Muscle of leg (tissue), 11 donors: ENCODE data around the gene ZNF865. TPM values are rescaled to one million over a fixed set of nuclear protein-coding genes. Genes with fewer than 3 reads are reported as not detected.

Experiments used
- DNase-seq: peaks from one replicate; pipeline ENCODE4 v3.0.0; 2013
- H3K27ac ChIP-seq: one replicate; pipeline ENCODE4 v1.5.1; 2013; ENCODE audit warnings: mild to moderate bottlenecking, low read length, control low read depth
- H3K27me3 ChIP-seq: one replicate; pipeline ENCODE4 v1.6.1; 2013; ENCODE audit warnings: low read length; ENCODE audit not compliant: control insufficient read depth, insufficient read depth
- H3K36me3 ChIP-seq: one replicate; pipeline ENCODE4 v1.6.1; 2013; ENCODE audit warnings: low read length; ENCODE audit not compliant: control insufficient read depth, insufficient read depth
- H3K4me1 ChIP-seq: one replicate; pipeline ENCODE4 v1.6.1; 2013; ENCODE audit warnings: low read length; ENCODE audit not compliant: control insufficient read depth, insufficient read depth
- H3K4me3 ChIP-seq: one replicate; pipeline ENCODE4 v1.5.1; 2013; ENCODE audit warnings: low read length, control low read depth
- H3K9me3 ChIP-seq: replicated peaks from 2 replicates; pipeline ENCODE4 v1.6.1; 2013; ENCODE audit warnings: low read depth, low read length; ENCODE audit not compliant: control insufficient read depth
- WGBS: methylation state at CpG from one replicate; pipeline ENCODE4 v1.1.5; 2013; ENCODE audit warnings: missing lambda C conversion rate; ENCODE audit not compliant: insufficient coverage; 5-methylcytosine and 5-hydroxymethylcytosine counted together
- polyA plus RNA-seq, 8 donors: library from polyadenylated mRNA; unstranded; fragments of 120-200 nt; gene quantifications; one replicate each; pipeline versions ENCODE4 v1.2.1 to v1.2.3, GENCODE V29; 2013; ENCODE audit warnings: inconsistent platforms in 1 of 8, low replicate concordance in 1 of 8; ENCODE audit not compliant: insufficient read length in 8 of 8, insufficient read depth in 1 of 8
- total RNA-seq: library from RNA; stranded (reverse); fragments of 120-200 nt; gene quantifications from one replicate; pipeline ENCODE4 v1.2.4, GENCODE V29; 2013

Gene ZNF865
- total and polyA plus RNA-seq, 9 donors, result 1.2 to 9.9 (median 7.8) TPM

DNA sequence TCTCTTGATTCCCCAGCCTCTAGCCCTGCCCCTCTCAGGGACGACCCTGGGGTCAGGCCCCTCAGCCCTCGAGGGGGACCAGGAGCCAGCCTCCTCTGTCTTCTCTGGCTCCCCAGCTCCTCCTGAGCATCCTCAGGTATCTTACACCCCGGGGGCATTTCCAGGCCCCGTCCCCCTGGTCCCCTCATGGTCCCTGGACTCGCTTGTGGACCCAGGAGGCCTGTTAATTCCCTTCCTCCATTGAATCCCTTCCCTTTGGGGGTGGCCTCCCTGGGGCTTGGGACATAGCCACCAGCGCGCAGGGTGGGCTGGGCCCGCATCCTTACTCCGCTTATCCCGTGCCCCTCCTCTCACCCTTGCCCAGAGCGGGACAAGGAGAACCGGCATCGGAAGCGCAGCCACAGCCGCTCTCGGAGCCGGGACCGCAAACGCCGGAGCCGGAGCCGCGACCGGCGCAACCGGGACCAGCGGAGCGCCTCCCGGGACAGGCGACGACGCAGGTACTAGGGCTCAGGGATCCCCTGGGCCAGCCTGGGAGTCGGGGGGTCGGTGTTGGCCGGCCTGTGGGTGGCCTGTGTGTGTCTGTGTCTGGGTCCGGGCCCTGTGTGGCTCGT is 53.5 kb downstream of the ZNF865 start:
- peaks cover 25% of the 10 kb centered on the region for H3K4me1 ChIP-seq
- H3K4me3 ChIP-seq, result no peak overlapping the region
- no peak for DNase-seq
- no peaks in the 10 kb centered on the region for H3K27me3 ChIP-seq
- 86% methylated on average over 37 of the region's 37 CpGs for WGBS
- H3K27ac ChIP-seq, result no peak overlapping the region
- H3K9me3 ChIP-seq, result no peaks in the 10 kb centered on the region
- H3K36me3 ChIP-seq, result peaks cover 61% of the 10 kb centered on the region

DNA sequence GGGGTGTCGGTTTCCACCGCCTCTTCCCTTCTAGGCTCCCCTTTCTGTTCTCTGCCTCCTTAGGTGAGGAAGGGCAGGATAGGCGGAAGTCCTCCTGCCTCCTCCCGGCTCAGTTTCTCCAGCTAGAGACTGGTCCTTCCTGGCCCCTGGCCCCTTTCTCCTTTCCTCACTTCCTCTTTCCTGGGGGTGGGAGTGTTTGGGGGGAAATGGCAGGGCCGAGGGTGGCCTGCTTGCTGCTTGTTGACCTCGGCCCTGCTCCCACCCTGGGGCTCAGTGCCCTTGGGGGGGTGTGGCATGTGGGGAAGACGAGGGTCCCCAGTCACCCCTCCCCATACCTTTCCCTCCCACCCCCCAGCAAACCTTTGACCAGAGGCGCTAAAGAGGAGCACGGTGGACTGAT is 54.4 kb downstream of the ZNF865 start:
- no peak overlapping the region for H3K4me3 ChIP-seq
- WGBS, result 86% methylated on average over 3 of the region's 9 CpGs
- peaks cover 25% of the 10 kb centered on the region for H3K4me1 ChIP-seq
- no peak for DNase-seq
- no peaks in the 10 kb centered on the region for H3K27me3 ChIP-seq
- no peaks in the 10 kb centered on the region for H3K9me3 ChIP-seq
- H3K36me3 ChIP-seq, result peaks cover 70% of the 10 kb centered on the region
- no peak overlapping the region for H3K27ac ChIP-seq

DNA sequence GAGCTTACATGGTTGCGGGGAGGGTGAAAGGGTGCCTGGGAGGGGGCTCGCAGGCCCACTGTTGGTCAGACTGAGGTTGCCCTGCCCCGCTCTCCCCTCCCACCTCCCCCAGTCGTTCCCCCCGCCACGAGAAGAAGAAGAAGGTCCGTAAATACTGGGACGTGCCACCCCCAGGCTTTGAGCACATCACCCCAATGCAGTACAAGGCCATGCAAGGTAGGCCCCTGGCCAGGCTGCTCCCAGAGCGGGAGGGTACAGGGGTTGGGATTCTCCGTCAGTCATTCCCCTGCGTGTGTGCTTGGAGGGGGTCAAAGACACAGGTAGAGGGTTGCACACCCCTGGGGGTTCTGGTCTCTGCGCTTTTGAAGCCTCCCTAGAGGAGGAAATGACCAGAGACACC is 55.0 kb downstream of the ZNF865 start:
- H3K27ac ChIP-seq, result no peak overlapping the region

DNA sequence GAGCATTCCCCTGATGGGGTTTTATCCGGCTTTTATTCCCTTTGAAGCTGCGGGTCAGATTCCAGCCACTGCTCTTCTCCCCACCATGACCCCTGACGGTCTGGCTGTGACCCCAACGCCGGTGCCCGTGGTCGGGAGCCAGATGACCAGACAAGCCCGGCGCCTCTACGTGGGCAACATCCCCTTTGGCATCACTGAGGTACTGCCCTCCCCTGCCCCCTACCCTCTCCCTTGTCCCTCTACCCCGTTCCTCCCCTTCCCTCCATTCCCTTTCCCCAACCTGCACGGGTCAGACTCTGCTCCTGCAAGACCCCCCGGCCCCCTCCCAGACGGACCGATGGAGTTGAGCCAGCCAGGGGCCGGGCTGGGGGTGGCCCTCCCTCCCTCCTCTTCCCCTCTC is 55.5 kb downstream of the ZNF865 start:
- no peak for DNase-seq
- no peaks in the 10 kb centered on the region for H3K9me3 ChIP-seq
- no peaks in the 10 kb centered on the region for H3K27me3 ChIP-seq
- H3K4me3 ChIP-seq, result no peak overlapping the region
- 70% methylated on average over 15 of the region's 16 CpGs for WGBS
- peaks cover 76% of the 10 kb centered on the region for H3K36me3 ChIP-seq
- H3K27ac ChIP-seq, result no peak overlapping the region
- peaks cover 22% of the 10 kb centered on the region for H3K4me1 ChIP-seq

More for the DNA sequence above, 55.0 kb downstream of the ZNF865 start:
- H3K4me3 ChIP-seq, result no peak overlapping the region
- peaks cover 25% of the 10 kb centered on the region for H3K4me1 ChIP-seq
- H3K9me3 ChIP-seq, result no peaks in the 10 kb centered on the region
- DNase-seq, result no peak
- WGBS, result 87% methylated on average over 6 of the region's 12 CpGs
- no peaks in the 10 kb centered on the region for H3K27me3 ChIP-seq
- H3K36me3 ChIP-seq, result peaks cover 73% of the 10 kb centered on the region

DNA sequence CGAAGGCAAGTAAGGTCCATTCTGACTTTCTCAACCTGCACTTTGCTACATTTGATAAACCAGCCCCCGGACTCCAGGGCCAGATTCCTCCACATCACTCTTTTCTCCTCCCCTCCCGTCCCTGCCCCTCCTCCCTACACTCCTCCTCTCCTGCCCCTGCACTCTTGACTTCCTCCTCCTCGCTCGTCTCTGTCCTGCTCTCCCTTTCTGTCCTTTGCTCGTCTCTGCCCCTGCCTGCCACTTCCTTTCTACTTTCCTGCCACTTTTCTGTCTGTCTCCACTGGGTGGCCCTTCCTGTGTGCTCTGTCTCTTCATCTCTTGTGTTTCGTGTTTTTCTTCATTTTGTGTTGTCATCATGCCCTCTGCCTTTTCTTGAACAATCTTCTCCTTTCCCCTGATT is 56.4 kb downstream of the ZNF865 start:
- 62% methylated on average over 7 of the region's 7 CpGs for WGBS
- H3K27me3 ChIP-seq, result no peaks in the 10 kb centered on the region

DNA sequence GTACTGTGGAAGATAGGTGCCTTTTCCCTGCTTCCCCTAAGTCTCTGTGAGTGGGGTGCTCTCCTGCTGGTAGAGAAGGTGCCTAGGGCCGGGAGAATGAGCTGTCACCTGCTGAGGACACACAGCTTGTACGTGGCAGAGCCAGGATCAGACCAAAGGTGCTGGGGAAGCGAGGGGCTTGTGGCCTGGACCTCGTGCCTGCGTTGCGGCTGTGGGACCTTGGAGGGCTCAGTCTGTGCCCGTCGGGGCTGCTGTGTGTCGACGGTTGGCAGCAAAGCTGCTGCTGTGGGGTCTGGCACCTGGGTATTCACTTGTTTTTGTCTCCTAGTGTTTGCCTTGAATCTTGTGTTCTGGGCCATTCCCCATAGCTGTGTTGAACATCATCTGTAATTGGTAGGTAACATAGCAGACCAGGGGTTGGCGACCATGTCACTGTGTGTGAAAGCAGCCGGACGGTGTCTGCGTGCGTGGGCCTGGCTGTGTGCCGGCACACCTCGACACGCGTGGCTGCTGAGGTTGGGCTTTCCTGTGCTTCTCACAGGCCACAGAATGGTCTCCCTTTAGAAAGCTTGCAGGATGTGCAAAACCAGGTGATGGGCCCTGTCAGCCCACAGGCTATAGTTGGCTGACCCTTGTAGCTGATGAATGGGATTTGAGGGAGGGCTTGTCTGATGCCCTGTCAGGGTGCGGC is 58.5 kb downstream of the ZNF865 start:
- Histone ChIP-seq H3K27me3 (no peaks in the 10 kb centered on the region), H3K4me1 (no peaks in the 10 kb centered on the region), H3K27ac (no peak overlapping the region), H3K4me3 (no peak overlapping the region), H3K9me3 (no peaks in the 10 kb centered on the region), H3K36me3 (peaks cover 89% of the 10 kb centered on the region)
- 87% methylated on average over 20 of the region's 20 CpGs for WGBS
- no peak for DNase-seq

More for the DNA sequence above, 56.4 kb downstream of the ZNF865 start:
- Histone ChIP-seq H3K9me3 (no peaks in the 10 kb centered on the region), H3K4me3 (no peak overlapping the region), H3K4me1 (peaks cover 14% of the 10 kb centered on the region), H3K27ac (no peak overlapping the region), H3K36me3 (peaks cover 79% of the 10 kb centered on the region)
- DNase-seq, result no peak

DNA sequence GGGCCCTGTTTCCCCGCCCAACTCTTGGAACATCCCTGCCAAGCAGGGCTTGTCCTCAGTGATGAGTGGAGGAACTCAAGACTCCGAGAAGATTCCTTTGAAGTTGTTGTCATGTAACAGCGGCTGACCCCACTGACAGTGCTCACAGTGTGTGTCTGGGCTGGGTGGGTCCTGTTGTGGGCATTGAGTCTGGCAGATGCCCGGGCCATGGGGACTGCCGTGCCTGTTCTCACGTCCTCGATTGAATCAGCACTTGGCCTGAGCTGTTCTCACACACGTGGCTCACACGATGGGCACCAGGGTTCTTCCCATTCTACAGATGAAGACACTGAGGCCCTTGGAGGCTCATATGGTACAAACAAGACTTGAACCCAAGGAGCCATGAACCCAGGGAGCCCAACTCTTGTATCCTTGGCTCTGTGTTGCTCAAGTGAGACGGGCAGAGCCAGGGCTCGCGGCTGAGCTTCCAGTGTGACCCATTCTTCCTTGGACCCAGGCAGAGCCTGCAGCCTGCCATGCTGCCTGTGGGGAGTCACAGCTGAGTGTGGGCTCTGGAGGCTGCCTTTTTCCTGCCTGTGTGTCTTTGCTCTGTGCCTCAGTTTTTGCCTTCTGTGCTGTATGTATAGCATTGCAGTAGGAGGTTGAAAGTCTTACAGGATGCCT is 61.0 kb downstream of the ZNF865 start:
- no peak for DNase-seq
- H3K36me3 ChIP-seq, result peaks cover 85% of the 10 kb centered on the region
- H3K9me3 ChIP-seq, result no peaks in the 10 kb centered on the region
- WGBS, result 84% methylated on average over 11 of the region's 12 CpGs
- no peak overlapping the region for H3K4me3 ChIP-seq
- peaks cover 4% of the 10 kb centered on the region for H3K4me1 ChIP-seq
- no peaks in the 10 kb centered on the region for H3K27me3 ChIP-seq
- H3K27ac ChIP-seq, result no peak overlapping the region

Other genes with a start within 250 kb of the ZNF865 start
- not detected for gene GARIN5B, start 242.4 kb upstream of the ZNF865 start, total RNA-seq
- not detected for gene GARIN5B, start 242.4 kb upstream of the ZNF865 start, polyA plus RNA-seq
- gene IL11, start 235.2 kb upstream of the ZNF865 start, total RNA-seq, result 0.31 TPM
- under 1 TPM; 0.12 to 0.61 (median 0.40) TPM for gene IL11, start 235.2 kb upstream of the ZNF865 start, polyA plus RNA-seq
- gene TMEM190, start 228.8 kb upstream of the ZNF865 start, total RNA-seq, result not detected
- gene TMEM190, start 228.8 kb upstream of the ZNF865 start, polyA plus RNA-seq, result under 1 TPM in 1 of 8 donors, not detected in 7; 0.50 TPM
- 0.18 TPM for gene TMEM238, start 221.4 kb upstream of the ZNF865 start, total RNA-seq
- gene TMEM238, start 221.4 kb upstream of the ZNF865 start, polyA plus RNA-seq, result under 1 TPM; 0.14 to 0.49 (median 0.27) TPM
- gene RPL28, start 219.7 kb upstream of the ZNF865 start, total RNA-seq, result 463 TPM
- 1,000 to 10,000 TPM; 1,674 to 2,410 (median 1,842) TPM for gene RPL28, start 219.7 kb upstream of the ZNF865 start, polyA plus RNA-seq
- 31.4 TPM for gene UBE2S, start 197.9 kb upstream of the ZNF865 start, total RNA-seq
- 10 to 100 TPM; 40.8 to 70.1 (median 60.1) TPM for gene UBE2S, start 197.9 kb upstream of the ZNF865 start, polyA plus RNA-seq
- under 0.01 TPM for gene SHISA7, start 162.3 kb upstream of the ZNF865 start, total RNA-seq
- gene SHISA7, start 162.3 kb upstream of the ZNF865 start, polyA plus RNA-seq, result under 1 TPM; 0.08 to 0.32 (median 0.17) TPM
- 35.8 TPM for gene ISOC2, start 144.0 kb upstream of the ZNF865 start, total RNA-seq
- 10 to 100 TPM; 31.8 to 39.1 (median 35.1) TPM for gene ISOC2, start 144.0 kb upstream of the ZNF865 start, polyA plus RNA-seq
- gene C19orf85, start 140.9 kb upstream of the ZNF865 start, total RNA-seq, result not detected
- not detected for gene C19orf85, start 140.9 kb upstream of the ZNF865 start, polyA plus RNA-seq
- gene ZNF628, start 129.0 kb upstream of the ZNF865 start, total RNA-seq, result 1.6 TPM
- gene ZNF628, start 129.0 kb upstream of the ZNF865 start, polyA plus RNA-seq, result 1 to 10 TPM; 2.8 to 5.1 (median 3.8) TPM
- 30.0 TPM for gene NAT14, start 120.5 kb upstream of the ZNF865 start, total RNA-seq
- 10 to 100 TPM; 23.5 to 44.1 (median 29.5) TPM for gene NAT14, start 120.5 kb upstream of the ZNF865 start, polyA plus RNA-seq
- gene SSC5D, start 117.2 kb upstream of the ZNF865 start, total RNA-seq, result 20.0 TPM
- gene SSC5D, start 117.2 kb upstream of the ZNF865 start, polyA plus RNA-seq, result 10 to 100 TPM in 6 of 8 donors, 1 to 10 TPM in 2; 7.9 to 54.8 (median 24.7) TPM
- 0.89 TPM for gene SBK2, start 68.5 kb upstream of the ZNF865 start, total RNA-seq
- gene SBK2, start 68.5 kb upstream of the ZNF865 start, polyA plus RNA-seq, result 1 to 10 TPM; 3.0 to 9.7 (median 3.7) TPM
- gene SBK3, start 60.1 kb upstream of the ZNF865 start, total RNA-seq, result 0.13 TPM
- under 1 TPM in 5 of 8 donors, not detected in 3; 0.10 to 0.29 (median 0.15) TPM for gene SBK3, start 60.1 kb upstream of the ZNF865 start, polyA plus RNA-seq
- gene ZNF579, start 24.8 kb upstream of the ZNF865 start, total RNA-seq, result 4.7 TPM
- 10 to 100 TPM; 11.0 to 18.5 (median 14.1) TPM for gene ZNF579, start 24.8 kb upstream of the ZNF865 start, polyA plus RNA-seq
- 3.7 TPM for gene FIZ1, start 6.1 kb upstream of the ZNF865 start, total RNA-seq
- 10 to 100 TPM; 10.7 to 15.1 (median 12.7) TPM for gene FIZ1, start 6.1 kb upstream of the ZNF865 start, polyA plus RNA-seq
- 9.3 TPM for gene ZNF524, start 5.4 kb upstream of the ZNF865 start, total RNA-seq
- 10 to 100 TPM in 1 of 8 donors, 1 to 10 TPM in 7; 7.0 to 11.6 (median 9.0) TPM for gene ZNF524, start 5.4 kb upstream of the ZNF865 start, polyA plus RNA-seq
- gene ZNF784, start 18.9 kb downstream of the ZNF865 start, total RNA-seq, result 5.3 TPM
- 1 to 10 TPM; 6.6 to 9.8 (median 8.7) TPM for gene ZNF784, start 18.9 kb downstream of the ZNF865 start, polyA plus RNA-seq
- 5.6 TPM for gene ZNF580, start 35.4 kb downstream of the ZNF865 start, total RNA-seq
- gene ZNF580, start 35.4 kb downstream of the ZNF865 start, polyA plus RNA-seq, result 10 to 100 TPM; 20.9 to 28.5 (median 23.6) TPM
- 15.1 TPM for gene ZNF581, start 38.0 kb downstream of the ZNF865 start, total RNA-seq
- gene ZNF581, start 38.0 kb downstream of the ZNF865 start, polyA plus RNA-seq, result 10 to 100 TPM; 23.4 to 37.6 (median 27.0) TPM
- gene CCDC106, start 42.6 kb downstream of the ZNF865 start, total RNA-seq, result 5.3 TPM
- 10 to 100 TPM; 12.9 to 16.4 (median 15.3) TPM for gene CCDC106, start 42.6 kb downstream of the ZNF865 start, polyA plus RNA-seq
- gene U2AF2, start 49.4 kb downstream of the ZNF865 start, total RNA-seq, result 70.2 TPM
- 100 to 1,000 TPM; 103 to 156 (median 130) TPM for gene U2AF2, start 49.4 kb downstream of the ZNF865 start, polyA plus RNA-seq
- 21.8 TPM for gene EPN1, start 69.6 kb downstream of the ZNF865 start, total RNA-seq
- 100 to 1,000 TPM in 2 of 8 donors, 10 to 100 TPM in 6; 84.4 to 114 (median 93.8) TPM for gene EPN1, start 69.6 kb downstream of the ZNF865 start, polyA plus RNA-seq
- gene NLRP9, start 132.8 kb downstream of the ZNF865 start, total RNA-seq, result not detected
- not detected for gene NLRP9, start 132.8 kb downstream of the ZNF865 start, polyA plus RNA-seq
- gene RFPL4A, start 153.4 kb downstream of the ZNF865 start, total RNA-seq, result 0.62 TPM
- gene RFPL4A, start 153.4 kb downstream of the ZNF865 start, polyA plus RNA-seq, result under 1 TPM in 5 of 8 donors, not detected in 3; 0.23 to 0.86 (median 0.51) TPM
- gene RFPL4AL1, start 163.5 kb downstream of the ZNF865 start, total RNA-seq, result 0.66 TPM
- 1 to 10 TPM in 1 of 8 donors, under 1 TPM in 5, not detected in 2; 0.22 to 1.2 (median 0.56) TPM for gene RFPL4AL1, start 163.5 kb downstream of the ZNF865 start, polyA plus RNA-seq
- gene NLRP11, start 226.4 kb downstream of the ZNF865 start, total RNA-seq, result not detected
- gene NLRP11, start 226.4 kb downstream of the ZNF865 start, polyA plus RNA-seq, result under 1 TPM in 1 of 8 donors, not detected in 7; 0.04 TPM
- not detected for gene NLRP4, start 230.9 kb downstream of the ZNF865 start, total RNA-seq
- not detected for gene NLRP4, start 230.9 kb downstream of the ZNF865 start, polyA plus RNA-seq